Anterior cingulate cortex (tissue), 58 donors: ENCODE measurements around the gene SCARB1.
A peak's percentile ranks its signal among the peaks of the same experiment; 100 is the strongest.

Source experiments
- DNase-seq, 58 donors: peaks; one replicate each; lab custom pipeline; 2025; lab: John Stamatoyannopoulos, UW

The SCARB1 gene

DNA sequence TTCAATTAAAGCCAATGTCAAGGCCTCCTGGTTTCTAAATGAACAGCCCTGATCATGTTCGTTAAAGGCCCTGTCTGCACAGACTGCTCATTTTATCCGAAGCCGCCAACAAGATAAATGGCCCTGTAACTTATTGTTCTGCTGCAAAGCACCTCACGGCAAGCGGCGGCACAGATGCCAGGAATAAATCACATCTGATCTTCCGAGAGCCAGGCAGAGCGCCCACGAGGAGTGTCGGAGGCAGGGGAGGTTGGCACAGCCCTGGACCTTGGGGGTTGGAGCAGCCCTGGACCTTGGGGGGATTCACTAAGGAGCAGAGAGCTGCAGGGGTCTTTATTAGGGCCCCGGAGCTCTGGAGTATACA is 110.5 kb downstream of the SCARB1 start:
- no peak for DNase-seq

GRCh38 chr12:124752437-124753227 is 111.0 kb downstream of the SCARB1 start:
- DNase-seq = peak in 7 of 58 donors; percentile 10 to 39 (median 33)

- no peak for DNase-seq
These were observed 111.9 kb downstream of the SCARB1 start for GRCh38 chr12:124751654-124752355.

DNA sequence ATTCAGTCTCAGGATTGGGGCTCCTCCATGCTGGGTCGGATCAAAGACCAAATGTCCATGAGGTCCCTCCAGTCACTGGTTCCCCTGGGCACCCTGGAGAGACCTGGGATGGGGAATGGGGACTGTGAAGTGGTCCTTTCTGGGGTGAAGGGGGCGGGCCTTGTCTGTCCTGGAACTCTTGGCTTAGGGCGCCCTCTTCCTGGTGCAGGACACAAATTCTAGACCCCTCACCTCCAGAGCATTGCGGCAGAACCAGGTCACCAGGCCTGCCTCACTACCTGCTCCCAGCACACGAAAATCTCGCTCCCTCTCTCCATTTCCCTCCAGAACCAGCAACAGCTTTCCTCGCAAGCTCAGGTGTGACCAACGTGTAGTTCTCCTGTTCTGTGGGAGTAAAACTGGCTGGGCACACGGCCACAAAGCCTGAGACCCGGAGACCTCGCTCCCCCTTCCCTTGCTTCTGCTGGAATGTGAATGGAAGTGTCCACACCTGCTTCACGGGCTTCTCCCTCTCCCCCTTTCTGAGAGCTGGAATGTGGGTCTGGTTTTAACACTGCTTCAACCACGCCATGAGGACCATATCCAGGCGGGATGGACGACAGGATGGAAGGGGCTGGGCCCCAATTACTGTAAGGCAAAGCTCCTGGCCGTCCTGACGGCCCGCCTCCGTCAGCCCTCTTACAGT is 112.7 kb downstream of the SCARB1 start:
- peak in 1 of 58 donors; percentile 26 for DNase-seq

- peak in 1 of 58 donors; percentile 37 for DNase-seq
These were observed 113.5 kb downstream of the SCARB1 start for GRCh38 chr12:124750149-124750656.

DNA sequence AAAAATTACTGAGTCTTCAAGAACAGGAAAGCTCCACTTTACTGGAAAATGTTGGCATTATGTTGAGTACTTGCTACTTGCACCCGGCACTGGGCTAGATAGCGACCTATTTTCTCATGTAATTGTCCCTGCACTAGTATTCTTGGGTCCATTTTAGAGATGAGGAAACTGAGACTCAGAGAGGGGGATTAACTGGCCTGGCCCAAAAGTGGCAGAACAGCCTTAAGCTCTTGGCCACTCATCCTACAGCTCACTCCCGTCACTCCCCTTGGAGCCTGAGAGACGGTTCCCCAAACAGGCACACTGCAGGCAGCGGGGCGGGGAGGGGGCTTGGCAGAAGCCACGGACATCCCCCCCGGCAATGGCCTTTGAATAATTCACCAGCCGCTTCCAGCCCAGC is 113.9 kb downstream of the SCARB1 start:
- DNase-seq = peak in 1 of 58 donors; percentile 35

- DNase-seq = no peak
These were observed 116.1 kb downstream of the SCARB1 start for GRCh38 chr12:124747426-124748161.

- DNase-seq = no peak
These were observed 116.8 kb downstream of the SCARB1 start for GRCh38 chr12:124746649-124747425.

DNA sequence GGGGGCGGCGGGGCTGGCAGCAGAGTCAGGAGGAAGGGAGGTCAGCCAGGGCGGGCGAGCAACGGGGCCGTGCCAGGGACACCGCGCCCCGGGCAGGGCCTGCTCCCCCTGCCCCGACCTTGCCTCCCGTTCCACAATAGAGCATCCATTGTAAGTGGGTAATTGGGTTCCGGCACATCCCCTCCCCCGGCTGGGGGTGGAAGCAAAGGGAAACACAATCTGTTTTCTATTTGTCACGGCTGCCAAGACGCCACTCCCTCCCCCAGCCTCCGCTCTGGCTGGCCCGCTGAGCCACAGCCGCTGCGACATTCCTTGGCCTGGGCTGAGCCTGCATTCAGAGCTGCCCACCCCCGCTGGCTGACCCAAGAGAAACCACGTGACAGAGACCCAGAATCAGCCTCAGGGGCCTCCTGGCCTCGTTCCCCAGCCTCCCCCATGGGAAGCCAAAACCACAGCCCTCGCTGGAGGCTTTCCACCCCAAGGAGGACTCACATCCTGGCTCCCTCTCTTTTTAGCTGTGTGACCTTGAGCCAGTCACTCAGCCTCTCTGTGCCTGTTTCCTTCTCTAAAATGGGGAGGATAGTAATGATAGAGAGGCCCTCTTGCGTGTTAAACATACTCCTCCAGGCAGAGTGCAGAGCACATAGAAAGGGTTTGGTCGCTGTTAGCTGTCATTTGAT is 117.6 kb downstream of the SCARB1 start:
- DNase-seq = peak; percentile 57 to 99 (median 93)

DNA sequence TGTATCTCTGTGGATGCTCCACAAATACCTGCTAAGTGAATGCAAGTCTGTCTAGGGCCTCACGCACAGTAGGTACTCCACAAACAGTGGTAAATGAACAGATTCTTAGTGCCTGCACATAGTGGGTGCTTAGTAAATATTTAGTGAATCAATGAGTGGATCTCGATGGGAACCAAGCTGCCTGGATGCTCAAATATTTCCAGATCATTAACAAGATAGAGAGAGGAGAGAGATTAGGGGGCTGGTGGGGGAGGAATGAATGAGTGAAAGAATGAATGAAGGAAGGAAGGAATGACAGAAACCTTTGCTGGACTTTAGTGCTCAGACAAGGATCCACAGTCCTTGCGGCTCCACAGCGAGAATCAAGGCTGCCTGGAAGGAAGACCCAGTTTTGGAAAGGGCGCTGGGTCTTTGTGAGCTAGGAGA is 118.2 kb downstream of the SCARB1 start:
- no peak for DNase-seq

DNA sequence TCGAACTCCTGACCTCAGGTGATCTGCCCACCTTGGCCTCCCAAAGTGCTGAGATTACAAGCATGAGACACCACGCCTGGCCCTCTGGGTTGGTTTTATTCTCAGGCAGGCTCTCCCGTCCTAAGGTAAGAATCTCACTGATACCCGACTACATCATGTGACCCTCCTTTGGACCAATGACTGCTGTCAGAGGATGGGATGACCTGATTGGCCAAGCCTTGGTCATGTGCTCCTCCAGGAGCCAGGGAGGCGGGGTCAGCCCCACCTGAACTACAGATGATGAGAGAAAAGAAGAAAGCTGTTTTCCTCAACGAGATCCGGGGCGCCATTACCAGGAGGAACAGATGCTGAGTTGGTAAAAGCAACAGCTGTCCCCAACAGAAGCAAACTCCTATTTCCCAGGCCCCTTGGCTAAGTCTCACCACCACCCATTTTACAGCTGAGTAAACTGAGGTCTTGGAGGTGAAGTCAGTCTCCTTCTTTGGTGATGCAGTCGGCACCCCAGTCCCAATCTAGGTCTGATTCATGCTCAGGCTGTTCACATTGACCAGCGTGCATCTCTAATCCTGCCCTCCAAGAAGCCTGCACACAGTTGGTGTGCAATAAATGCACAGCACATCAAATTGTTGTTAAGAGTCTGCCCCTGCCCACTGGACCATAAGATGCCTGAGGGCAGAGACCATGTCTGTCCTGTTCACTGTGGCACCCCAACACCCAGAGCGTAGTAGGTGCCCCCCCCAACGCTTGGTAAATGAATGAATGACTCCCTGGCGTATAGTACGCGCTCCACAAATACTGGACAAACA is 118.8 kb downstream of the SCARB1 start:
- DNase-seq = no peak

DNA sequence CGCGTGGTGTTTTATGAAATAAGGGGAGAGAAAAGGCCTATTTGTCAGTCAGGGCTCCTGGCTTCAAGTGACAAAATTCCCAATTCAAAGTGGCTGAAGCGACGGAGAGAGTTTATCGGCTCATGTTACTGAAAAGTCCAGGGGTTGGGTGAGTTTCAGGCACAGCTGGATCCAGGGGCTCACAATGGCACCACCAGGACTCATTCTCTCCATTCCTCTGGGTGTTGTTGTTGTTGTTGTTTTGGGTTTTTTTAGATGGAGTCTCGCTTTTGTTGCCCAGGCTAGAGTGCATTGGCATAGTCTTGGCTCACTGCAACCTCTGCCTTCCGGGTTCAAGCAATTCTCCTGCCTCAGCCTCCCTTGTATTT is 119.4 kb downstream of the SCARB1 start:
- no peak for DNase-seq

- DNase-seq = no peak
These were observed 120.0 kb downstream of the SCARB1 start for GRCh38 chr12:124743479-124744272.

DNA sequence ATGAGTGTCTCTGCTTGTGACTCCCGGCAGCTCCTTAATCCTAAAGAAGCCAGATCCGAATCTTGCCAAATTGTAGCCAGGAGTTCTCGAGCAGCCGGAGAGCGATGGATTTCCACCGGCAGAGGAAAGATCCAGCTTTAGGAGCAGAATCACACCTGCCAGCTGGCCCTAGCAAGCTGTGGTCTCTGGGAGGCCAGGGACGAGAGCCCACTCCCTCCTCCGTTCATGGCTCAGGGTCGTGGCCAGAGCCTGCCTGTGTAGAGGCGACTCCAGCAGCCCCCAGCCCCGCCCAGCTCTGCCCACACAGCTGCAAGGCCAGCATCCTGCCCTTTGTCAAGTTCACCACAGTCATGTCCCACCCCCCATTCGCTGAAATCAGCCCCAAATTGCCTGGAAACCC is 121.0 kb downstream of the SCARB1 start:
- DNase-seq = no peak

DNA sequence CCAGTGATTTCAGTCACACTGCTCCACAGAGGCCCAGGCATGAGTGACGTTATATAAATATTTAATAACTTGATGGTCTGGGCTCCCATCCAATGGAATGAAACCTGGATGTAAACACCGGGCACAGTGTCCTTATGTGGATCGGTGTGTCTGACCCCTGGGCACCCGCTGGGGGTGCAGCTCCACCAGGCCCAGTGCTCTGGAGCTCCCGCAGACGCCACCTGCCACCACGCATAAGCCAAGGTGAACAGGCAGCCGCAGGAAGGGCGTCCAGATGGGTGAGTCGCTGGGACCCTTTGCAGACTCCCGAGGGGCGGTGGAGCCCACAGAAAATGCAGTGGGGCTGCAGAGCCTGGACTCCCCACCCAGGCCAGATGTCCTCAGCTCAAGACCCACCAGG is 121.6 kb downstream of the SCARB1 start:
- no peak for DNase-seq

DNA sequence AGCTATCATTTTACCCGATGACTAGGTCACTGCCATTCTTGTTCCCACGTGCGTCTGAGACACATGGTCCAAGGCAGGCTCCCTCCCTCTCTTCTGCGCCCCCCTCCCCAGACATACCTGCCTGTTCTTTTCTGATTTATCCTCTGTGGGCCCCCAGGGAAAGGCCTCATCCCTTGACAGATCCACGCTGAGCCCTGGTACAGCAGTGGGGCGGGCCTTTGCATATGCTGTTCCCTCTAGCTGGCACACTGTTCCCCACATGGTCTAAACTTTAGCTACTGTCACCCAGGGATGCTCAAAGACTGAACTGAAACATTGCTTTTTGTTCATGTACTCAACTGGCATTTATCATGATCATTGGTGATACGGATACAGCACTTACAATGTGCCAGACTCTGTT is 122.5 kb downstream of the SCARB1 start:
- DNase-seq = no peak

DNA sequence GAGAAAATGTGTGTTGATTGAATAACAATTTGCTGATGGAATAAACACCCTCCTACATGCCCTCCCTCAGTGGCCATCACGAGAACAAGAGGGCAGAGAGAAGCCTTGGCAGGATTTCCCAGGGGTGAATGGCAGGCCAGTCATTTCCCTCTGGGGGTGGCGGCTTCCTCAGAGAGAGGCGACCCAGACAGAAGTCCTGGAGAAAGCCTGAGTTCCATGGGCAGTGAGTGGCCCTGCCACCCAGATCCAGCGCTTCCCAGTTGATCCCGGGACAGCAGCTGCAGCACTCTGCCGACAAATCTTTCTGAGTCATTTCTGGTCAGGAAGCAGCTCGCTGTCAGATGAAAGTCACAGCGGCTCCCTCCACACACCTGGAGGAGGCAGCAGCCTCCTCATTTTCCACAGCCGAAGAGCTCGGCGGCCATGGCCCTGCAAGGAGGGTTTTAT is 123.0 kb downstream of the SCARB1 start:
- DNase-seq = peak in 27 of 58 donors; percentile 16 to 71 (median 42)
